GM12873 (cell line): ENCODE measurements around the gene MED27.

ENCODE experiments used
- TF ChIP-seq, protein P1 (sequence below): IDR thresholded peaks from 2 replicates; pipeline ENCODE4 v1.5.1; 2012; ENCODE audit warnings: low read depth, mild to moderate bottlenecking, moderate library complexity, low read length, control low read depth; ENCODE audit not compliant: insufficient read depth; ENCODE audit errors: missing control alignments

MED27 gene

DNA sequence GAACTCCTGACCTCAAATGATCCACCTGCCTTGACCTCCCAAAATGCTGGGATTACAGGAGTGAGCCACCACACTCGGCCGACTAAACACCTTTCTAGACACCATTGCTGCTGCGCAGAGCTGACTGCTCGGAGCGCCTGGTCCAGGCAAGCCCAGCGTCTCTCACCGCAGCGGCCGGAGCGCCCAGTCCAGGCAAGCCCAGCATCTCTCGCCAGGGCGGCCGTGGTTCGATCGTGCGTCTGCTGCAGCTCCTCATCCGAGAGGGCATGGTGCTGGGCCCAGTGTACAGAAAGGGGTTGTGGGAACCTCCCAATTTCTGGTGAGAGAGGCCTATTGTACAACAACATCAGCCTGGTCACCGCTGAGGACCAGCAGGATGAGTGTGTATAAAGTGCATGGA is 230.3 kb downstream of the MED27 start:
- TF ChIP-seq, protein P1, sequence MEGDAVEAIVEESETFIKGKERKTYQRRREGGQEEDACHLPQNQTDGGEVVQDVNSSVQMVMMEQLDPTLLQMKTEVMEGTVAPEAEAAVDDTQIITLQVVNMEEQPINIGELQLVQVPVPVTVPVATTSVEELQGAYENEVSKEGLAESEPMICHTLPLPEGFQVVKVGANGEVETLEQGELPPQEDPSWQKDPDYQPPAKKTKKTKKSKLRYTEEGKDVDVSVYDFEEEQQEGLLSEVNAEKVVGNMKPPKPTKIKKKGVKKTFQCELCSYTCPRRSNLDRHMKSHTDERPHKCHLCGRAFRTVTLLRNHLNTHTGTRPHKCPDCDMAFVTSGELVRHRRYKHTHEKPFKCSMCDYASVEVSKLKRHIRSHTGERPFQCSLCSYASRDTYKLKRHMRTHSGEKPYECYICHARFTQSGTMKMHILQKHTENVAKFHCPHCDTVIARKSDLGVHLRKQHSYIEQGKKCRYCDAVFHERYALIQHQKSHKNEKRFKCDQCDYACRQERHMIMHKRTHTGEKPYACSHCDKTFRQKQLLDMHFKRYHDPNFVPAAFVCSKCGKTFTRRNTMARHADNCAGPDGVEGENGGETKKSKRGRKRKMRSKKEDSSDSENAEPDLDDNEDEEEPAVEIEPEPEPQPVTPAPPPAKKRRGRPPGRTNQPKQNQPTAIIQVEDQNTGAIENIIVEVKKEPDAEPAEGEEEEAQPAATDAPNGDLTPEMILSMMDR: no peak

DNA sequence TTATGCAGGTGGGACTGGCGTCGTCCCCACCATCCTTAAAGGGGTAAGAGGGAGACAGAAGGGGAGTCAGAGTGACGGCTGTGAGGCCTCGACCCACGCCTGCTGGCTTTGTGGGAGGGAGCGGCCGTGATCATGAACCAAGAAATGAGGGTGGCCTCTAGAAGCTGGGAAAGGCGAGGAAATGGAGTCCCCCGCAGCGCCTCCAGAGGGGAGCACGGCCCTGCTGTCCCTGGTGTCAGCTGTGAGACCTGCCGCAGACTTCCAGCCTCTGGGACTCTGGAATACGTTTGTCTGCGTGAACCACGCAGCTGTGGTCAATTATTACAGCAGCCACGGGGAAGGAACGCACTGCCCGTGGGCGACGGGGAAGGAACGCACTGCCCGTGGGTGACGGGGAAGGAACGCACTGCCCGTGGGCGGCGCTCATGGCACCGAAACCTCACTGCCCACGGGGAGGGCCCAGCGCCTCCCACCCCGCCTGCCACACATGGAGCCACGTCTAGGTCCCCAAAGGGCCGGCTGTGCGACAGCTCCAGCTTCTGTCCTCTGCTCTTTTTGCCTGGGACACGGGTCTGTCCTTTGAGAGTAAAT is 231.0 kb downstream of the MED27 start:
- TF ChIP-seq, protein P1: no peak

DNA sequence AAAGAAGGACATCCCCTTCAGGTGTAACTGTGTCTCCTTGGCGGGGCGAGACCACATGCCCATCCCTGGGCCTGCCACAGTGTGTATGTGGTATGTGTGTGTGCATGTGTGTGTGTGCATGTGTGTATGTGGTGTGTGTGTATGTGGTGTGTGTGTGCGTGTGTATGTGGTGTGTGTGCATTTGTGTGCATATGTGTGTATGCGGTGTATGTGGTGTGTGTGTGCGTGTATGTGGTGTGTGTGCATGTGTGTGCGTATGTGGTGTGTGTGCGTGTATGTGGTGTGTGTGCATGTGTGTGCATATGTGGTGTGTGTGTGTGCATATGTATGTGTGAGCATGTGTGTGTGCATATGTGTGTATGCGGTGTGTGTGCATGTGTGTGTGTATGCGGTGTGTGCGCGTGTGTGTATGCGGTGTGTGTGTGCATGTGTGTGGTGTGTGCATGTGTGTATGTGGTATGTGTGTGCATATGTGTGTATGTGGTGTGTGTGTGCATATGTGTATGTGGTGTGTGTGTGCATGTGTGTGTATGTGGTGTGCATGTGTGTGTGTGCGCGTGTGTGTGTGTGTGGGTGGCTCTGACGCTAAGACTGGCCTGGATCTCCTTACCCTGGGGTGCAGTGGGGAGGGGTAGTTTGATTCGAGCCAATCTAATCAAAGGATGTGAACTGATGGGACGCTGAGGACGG is 231.9 kb downstream of the MED27 start:
- TF ChIP-seq, protein P1: no peak

DNA sequence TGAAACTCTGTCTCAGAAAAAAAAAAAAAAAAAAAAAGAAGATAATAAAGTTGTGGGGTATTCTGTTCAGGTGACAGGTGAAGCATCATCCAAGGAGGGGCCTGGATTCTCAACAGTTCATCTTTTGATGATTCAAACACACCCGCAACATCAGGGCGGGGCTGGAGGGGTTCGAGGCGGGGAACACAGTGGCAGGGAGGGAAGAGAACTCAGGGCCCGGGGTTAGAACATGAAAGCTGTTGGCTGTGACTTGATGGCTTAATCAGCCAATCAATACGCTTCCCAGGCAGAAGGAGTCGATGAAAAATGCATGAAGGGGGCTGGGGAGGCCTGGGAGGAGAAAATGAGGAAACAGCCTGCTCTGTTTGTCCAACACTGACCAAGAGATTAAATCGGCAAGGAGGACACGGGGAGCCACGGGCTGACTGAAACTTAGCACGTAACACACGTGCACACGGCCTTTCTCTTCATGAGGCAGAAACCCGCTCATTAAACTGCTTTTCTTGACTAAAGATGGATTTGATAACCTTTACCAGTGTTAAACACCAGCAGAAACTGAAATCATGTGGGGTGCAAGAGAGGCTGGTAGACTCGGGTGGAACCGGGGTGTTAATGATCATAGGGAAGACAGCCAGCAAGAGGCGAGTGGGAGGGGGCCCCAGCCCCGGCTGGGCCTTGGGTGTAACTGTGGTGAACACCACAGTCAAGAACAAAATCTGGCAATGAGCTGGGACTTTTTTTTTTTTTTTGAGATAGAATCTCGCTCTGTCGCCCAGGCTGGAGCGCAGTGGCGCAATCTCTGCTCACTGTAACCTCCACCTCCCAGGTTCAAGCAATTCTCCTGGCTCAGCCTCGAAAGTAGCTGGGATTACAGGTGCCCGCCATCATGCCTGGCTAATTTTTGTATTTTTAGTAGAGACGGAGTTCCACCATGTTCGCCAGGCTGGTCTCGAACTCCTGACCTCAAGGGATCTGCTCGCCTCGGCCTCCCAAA is 234.1 kb downstream of the MED27 start:
- TF ChIP-seq, protein P1: no peak

DNA sequence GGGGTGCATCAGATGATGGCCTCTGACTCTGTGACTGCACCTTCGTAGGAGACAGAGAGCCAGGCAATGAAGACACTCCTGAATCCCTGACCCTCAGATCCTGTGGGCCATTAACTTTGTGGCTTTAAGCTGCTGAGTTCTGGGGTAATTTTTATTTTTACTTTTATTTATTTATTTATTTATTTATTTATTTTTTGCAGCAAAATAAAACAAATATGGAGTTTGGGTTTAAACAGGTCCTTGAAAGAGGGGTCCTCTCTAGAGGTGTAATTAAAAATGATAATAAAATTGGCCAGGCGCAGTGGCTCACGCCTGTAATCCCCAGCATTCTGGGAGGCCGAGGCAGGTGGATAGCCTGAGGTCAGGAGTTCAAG is 234.9 kb downstream of the MED27 start:
- TF ChIP-seq, protein P1: no peak

DNA sequence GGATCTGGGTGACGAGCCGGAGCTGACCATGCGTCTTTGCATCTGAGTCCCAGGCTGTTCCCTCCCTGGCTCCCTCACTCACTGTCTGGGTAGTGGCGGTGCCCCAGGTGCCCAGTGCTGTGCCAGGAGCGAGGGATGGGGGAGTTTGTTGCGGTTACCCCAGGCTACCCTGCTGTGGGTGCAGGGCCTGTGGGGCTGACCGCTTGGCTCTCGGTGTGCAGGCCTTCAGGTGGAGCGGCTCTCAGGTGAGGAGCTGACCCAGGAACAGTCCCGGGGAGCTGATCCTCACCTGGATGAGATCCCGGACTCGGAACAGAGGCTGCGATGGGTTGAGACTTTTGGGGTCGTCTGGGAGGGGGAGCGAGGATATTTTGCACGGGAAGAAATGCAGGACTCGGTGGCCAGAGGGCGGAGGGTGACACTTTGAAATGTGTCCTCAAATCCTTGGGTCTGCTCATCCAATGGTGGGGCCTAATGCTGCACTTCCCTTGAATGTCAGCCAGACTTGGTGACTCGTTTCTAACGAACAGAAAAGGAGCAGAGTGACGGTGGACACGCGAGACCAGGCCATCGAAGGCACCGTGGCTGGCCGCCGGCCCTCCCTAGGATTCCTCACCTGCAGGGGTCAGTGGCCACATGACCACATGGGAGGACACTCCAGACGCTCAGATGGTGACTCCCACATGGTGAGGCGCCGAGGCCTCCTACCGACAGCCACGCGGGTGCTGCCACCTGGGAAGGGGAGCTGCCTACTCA is 235.5 kb downstream of the MED27 start:
- TF ChIP-seq, protein P1: no peak
